Esophagus squamous epithelium (tissue), 4 donors: Measurements from ENCODE around the gene OR5T3.

Experiments
- POLR2A ChIP-seq, 4 donors: fragments of 450-650 bp; IDR thresholded peaks; one replicate each; pipeline ENCODE4 v1.6.1; 2017; ENCODE audit warnings: antibody characterized with exemption in 4 of 4, mild to moderate bottlenecking in 4 of 4, moderate library complexity in 3 of 4
- TF ChIP-seq, protein P1 (sequence below), 6 experiments: fragments of 450-650 bp in 4 of 6; fragments of 200-600 bp in 2 of 6; sonication (generic) in 2 of 6; IDR thresholded peaks; one replicate each; pipeline ENCODE4 v1.5.1; 2016 to 2019; ENCODE audit warnings: antibody characterized with exemption in 6 of 6, mild to moderate bottlenecking in 4 of 6, moderate library complexity in 4 of 6

DNA sequence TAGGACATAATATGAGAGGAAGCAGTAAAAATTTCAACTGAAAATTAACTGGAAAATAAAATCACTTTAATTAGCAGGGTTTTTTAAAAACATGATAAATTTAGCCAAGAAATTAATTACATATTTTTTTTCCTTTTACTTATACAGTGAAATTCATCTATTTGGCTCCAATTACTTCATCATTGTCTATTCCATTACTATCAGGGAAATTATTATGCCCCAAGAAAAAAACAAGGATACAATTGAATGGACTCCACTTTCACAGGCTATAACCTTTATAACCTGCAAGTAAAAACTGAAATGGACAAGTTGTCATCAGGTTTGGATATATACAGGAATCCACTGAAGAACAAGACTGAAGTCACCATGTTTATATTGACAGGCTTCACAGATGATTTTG is at the start of gene OR5T3:
- TF ChIP-seq, protein P1, sequence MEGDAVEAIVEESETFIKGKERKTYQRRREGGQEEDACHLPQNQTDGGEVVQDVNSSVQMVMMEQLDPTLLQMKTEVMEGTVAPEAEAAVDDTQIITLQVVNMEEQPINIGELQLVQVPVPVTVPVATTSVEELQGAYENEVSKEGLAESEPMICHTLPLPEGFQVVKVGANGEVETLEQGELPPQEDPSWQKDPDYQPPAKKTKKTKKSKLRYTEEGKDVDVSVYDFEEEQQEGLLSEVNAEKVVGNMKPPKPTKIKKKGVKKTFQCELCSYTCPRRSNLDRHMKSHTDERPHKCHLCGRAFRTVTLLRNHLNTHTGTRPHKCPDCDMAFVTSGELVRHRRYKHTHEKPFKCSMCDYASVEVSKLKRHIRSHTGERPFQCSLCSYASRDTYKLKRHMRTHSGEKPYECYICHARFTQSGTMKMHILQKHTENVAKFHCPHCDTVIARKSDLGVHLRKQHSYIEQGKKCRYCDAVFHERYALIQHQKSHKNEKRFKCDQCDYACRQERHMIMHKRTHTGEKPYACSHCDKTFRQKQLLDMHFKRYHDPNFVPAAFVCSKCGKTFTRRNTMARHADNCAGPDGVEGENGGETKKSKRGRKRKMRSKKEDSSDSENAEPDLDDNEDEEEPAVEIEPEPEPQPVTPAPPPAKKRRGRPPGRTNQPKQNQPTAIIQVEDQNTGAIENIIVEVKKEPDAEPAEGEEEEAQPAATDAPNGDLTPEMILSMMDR (IDR thresholded peaks at IDR 0.05) = no peak
- TF ChIP-seq POLR2A (IDR thresholded peaks at IDR 0.05) = no peak
